Activated CD4-positive, alpha-beta T cell treated with anti-CD3 and anti-CD28 coated beads, Interleukin-2, amount 10 ng/mL, durations not matched to agents 7 days and 5 days (primary cell): ENCODE measurements around the gene SDC3. TPM values are rescaled to one million over a fixed set of nuclear protein-coding genes. Genes with fewer than 3 reads are reported as not detected.

Experiments used
- CTCF ChIA-PET: fragments of 350-600 bp; sonication (Branson Sonifier 250); formaldehyde crosslinking; loops from one replicate; lab custom pipeline; 2021; ENCODE audit warnings: antibody characterized with exemption; lab: Charles Lee
- POLR2A ChIA-PET: fragments of 350-600 bp; sonication (Branson Sonifier 250); formaldehyde crosslinking; loops from one replicate; lab custom pipeline; 2021; ENCODE audit warnings: antibody characterized with exemption; lab: Charles Lee
- DNase-seq: peaks from one replicate; pipeline ENCODE4 v3.0.0-alpha.2; 2020
- H3K27ac Mint-ChIP-seq: one replicate; pipeline ENCODE4 v1.8.0; 2021; ENCODE audit warnings: mild to moderate bottlenecking, moderate library complexity, mixed read lengths
- H3K27me3 Mint-ChIP-seq: one replicate; pipeline ENCODE4 v1.8.0; 2021; ENCODE audit warnings: mixed read lengths
- H3K36me3 Mint-ChIP-seq: one replicate; pipeline ENCODE4 v1.8.0; 2021; ENCODE audit warnings: low read depth, mixed read lengths
- H3K4me1 Mint-ChIP-seq: one replicate; pipeline ENCODE4 v1.8.0; 2021; ENCODE audit warnings: mixed read lengths
- H3K4me3 Mint-ChIP-seq: one replicate; pipeline ENCODE4 v1.8.0; 2021; ENCODE audit warnings: mild to moderate bottlenecking, moderate library complexity, mixed read lengths
- H3K9me3 Mint-ChIP-seq: one replicate; pipeline ENCODE4 v1.8.0; 2021; ENCODE audit warnings: mixed read lengths
- total RNA-seq, 2 experiments: library from RNA; stranded (reverse); gene quantifications; one replicate each; pipeline ENCODE4 v1.2.3, GENCODE V29; 2021

Gene SDC3
- total RNA-seq, 2 experiments from 2014 or later = 0.10 to 0.12 TPM

DNA sequence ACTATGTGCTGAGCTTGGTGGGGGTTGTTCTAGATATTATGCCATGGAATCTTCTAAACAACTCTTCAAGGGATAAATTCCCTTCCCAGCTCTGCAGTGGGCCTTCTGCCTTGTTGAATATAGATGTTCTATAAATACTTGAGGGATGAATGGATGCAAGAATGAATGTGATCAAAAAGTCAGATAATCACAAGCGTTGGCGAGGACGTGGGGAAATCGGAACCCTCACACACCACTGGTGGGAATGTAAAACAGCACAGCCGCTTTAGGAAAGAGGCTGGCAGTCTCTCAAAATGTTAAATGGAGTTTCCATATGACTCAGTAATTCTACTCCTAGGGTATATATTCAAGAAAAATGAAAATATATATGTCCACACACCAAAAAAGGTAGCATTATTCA is 19.0 kb downstream of the SDC3 start:
- CTCF ChIA-PET = no interaction called here

DNA sequence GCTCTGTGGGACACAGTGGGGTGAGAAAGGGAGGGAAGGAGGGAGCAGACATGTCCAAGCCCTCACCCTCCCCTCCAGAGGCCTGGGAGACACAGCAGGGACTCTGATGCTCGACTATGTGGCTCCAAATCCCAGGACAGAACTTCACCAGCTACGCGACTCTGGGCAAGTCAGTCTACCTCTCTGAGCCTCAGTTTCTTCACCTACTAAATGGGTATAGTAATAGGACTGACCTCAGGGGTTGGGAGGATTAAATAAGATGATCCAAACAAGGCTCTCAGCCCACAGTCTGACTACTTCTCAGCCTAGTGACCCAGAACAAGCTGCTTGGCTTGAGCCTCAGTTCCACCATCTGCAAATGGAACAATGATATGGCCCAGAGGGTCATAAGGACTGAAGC is 19.6 kb downstream of the SDC3 start:
- no peak overlapping the region for H3K4me3 Mint-ChIP-seq
- H3K36me3 Mint-ChIP-seq = no peaks in the 10 kb centered on the region
- H3K4me1 Mint-ChIP-seq = no peaks in the 10 kb centered on the region
- no peak overlapping the region for H3K27ac Mint-ChIP-seq
- peaks cover 4% of the 10 kb centered on the region for H3K27me3 Mint-ChIP-seq
- POLR2A ChIA-PET = no interaction called here
- H3K9me3 Mint-ChIP-seq = no peaks in the 10 kb centered on the region
- DNase-seq = no peak
- CTCF ChIA-PET = no interaction called here

More for the DNA sequence above, 19.0 kb downstream of the SDC3 start:
- H3K36me3 Mint-ChIP-seq = no peaks in the 10 kb centered on the region
- H3K27ac Mint-ChIP-seq = no peak overlapping the region
- H3K4me3 Mint-ChIP-seq = no peak overlapping the region
- POLR2A ChIA-PET = no interaction called here
- no peaks in the 10 kb centered on the region for H3K9me3 Mint-ChIP-seq
- peaks cover 4% of the 10 kb centered on the region for H3K27me3 Mint-ChIP-seq
- no peaks in the 10 kb centered on the region for H3K4me1 Mint-ChIP-seq
- DNase-seq = no peak

DNA sequence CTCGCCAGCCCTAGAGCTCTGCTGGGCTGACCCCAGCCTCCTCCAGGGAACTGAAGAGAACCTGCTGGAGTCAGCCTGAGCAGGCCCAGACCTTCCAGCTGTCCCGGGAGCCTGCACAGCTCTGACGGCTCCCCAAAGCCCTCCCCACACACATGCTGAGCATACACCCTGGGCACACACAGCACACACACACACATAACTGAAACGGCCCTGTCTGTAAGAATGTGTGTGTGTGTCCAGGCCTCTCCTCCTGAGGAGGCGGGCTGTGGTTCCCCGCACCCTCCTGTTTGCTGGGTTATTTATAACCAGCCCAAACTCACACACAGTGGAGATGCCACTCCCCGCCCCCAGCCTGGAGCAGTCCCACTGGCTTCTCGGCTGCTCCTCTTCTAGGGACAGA is 20.2 kb downstream of the SDC3 start:
- DNase-seq = no peak
- Mint-ChIP-seq H3K36me3 (no peaks in the 10 kb centered on the region), H3K4me1 (no peaks in the 10 kb centered on the region), H3K27me3 (peaks cover 4% of the 10 kb centered on the region), H3K4me3 (no peak overlapping the region), H3K27ac (no peak overlapping the region), H3K9me3 (no peaks in the 10 kb centered on the region)
- ChIA-PET POLR2A (no interaction called here), CTCF (interaction anchor here (0.7 kb wide), 1 partner anchor 142 kb away, joined by 3 read pairs; no protein-coding TSS in a partner anchor)

DNA sequence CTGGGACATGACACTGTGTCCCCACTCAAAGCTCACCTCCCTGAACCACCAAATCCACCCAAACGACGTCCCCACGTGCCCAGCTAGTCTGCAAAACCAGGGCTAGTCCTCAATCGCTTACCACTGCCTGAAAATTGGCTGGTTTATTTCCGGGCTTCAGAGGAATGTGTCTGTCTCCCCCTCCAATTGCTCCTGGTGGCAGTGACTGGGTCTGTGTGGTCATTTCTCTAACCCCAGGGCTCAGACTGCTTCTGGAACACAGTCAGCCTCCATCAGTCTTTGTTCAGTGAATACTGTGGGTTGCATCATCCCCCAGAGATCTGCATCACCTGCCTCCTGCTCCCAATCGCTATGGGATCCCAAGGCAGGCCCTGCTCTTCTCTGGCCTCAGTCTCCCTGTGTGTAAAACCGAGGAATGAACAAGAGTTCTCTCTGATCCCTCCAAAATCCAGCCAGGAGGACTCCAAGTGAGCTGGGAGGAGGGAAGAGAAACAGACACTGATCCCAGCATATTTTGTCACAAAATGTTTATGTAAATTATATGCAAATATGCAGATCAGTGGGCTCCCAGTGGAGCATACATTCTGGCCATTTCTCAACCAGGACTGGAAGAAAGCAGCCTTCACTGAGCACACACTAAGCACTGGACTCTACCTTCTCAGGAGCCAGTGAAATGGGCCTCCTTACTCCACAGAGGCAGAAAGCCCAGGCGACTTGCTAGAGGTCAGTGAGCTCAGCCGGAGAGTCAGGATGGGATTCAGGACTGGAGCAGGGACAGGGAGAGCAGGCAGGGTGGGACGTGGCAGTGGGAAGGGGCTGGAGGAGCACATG is 20.9 kb downstream of the SDC3 start:
- ChIA-PET CTCF (interaction anchor here (0.7 kb wide), 1 partner anchor 143 kb away, joined by 3 read pairs; no protein-coding TSS in a partner anchor), POLR2A (no interaction called here)
- H3K27ac Mint-ChIP-seq = no peak overlapping the region
- H3K4me1 Mint-ChIP-seq = no peaks in the 10 kb centered on the region
- no peaks in the 10 kb centered on the region for H3K36me3 Mint-ChIP-seq
- H3K27me3 Mint-ChIP-seq = peaks cover 6% of the 10 kb centered on the region
- H3K9me3 Mint-ChIP-seq = no peaks in the 10 kb centered on the region
- no peak for DNase-seq
- no peak overlapping the region for H3K4me3 Mint-ChIP-seq

DNA sequence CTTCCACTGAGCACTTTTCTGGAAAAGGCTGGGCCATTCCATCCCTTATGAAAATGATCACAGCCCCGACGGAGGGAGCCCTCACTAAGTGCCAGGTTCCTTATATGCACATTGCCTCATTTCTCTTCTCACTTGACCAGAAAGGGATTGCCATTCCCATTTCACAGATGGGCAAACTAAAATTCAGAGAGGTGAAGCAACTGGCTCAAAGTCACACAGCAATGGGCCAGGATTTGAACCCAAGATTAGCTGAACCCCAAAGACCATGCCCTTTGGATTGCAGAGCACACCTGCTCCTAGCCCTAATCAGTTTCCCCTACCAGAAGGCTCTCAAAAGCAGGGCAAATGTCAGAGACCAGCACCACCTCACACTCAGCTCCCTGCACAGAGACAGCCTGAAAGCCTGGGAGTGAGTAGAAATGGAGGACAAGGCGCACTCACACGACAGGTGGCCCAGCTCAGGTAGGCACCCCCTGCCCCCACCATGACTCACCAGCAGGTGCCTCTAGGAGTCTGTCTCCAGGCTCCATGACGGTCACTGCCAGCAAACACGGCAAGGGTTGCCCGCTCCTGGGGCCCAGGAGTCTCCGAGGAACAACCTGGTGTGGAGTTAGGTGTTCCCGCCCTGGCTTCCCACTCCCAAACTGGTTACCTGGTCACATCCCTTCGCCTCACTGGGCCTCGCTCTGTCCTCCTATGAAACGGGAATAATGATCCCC is 21.7 kb downstream of the SDC3 start:
- H3K27ac Mint-ChIP-seq = no peak overlapping the region
- peaks cover 10% of the 10 kb centered on the region for H3K27me3 Mint-ChIP-seq
- POLR2A ChIA-PET = no interaction called here
- H3K4me3 Mint-ChIP-seq = no peak overlapping the region
- no peaks in the 10 kb centered on the region for H3K36me3 Mint-ChIP-seq
- H3K4me1 Mint-ChIP-seq = no peaks in the 10 kb centered on the region
- no peaks in the 10 kb centered on the region for H3K9me3 Mint-ChIP-seq
- no peak for DNase-seq
- CTCF ChIA-PET = no interaction called here

DNA sequence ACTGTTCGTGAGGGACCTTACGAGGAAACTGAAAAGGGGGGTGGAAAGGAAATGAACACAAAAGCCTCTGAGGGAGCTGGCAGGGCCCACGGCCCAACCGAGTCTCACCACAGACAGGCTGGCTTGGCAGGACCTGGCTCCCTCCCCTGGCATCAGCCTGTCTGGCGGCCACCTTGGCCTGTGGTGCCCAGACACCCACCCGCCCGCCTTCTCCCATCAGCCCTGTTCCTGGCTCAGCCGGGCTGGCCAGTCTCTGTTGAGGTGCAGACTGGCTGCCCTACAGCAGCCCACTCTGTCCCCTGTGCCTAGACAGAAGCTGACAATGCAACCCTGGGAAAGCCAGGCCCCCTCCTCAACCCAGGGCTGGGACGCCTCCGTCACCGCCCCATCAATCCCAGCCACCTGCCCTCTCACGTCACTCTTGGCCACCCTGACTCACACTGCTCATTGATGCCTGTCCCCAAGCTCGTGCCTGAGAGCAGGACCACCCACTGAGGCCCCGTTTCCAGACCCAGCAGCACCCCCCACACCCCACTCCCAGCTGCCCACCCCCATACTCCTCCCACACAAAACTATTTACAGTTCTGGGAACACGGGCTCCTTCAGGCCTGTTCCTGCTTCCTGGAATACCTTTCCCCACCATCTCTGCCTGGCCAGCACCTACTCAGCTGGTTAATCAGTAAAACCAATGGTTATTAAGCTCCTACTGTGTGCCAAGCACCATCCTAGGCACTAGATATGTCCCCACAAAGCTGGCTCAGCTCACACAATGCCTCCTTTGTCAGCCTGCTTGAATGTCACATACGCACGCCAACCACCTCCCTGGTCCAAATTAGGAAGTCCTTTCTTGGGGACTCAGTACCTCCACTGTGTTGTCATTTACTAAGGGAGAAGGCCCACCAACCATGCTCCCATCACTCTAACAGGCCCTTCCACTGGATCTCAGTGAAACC is 22.7 kb downstream of the SDC3 start:
- H3K27me3 Mint-ChIP-seq = peaks cover 18% of the 10 kb centered on the region
- H3K36me3 Mint-ChIP-seq = no peaks in the 10 kb centered on the region
- no peak overlapping the region for H3K4me3 Mint-ChIP-seq
- POLR2A ChIA-PET = no interaction called here
- no peaks in the 10 kb centered on the region for H3K4me1 Mint-ChIP-seq
- H3K27ac Mint-ChIP-seq = no peak overlapping the region
- DNase-seq = no peak
- H3K9me3 Mint-ChIP-seq = no peaks in the 10 kb centered on the region
- CTCF ChIA-PET = no interaction called here

DNA sequence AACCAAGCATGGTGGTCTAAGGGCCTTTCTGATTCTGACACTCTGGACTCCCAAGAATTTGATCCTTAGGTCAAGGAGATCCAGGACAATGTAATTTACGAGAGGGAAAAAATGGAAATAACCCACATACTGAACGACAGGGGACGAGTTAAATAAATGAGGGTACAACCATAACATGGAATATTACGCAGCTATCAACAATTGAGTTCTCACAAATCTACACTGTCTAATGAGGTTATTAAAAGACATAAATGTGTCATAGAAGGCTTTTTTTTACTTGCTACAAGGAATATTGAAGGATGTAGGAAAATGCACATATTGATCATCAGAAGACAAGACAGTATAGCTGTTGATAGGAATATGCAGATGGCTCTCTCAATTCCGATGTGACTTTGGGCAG is 23.8 kb downstream of the SDC3 start:
- H3K36me3 Mint-ChIP-seq = no peaks in the 10 kb centered on the region
- no peaks in the 10 kb centered on the region for H3K4me1 Mint-ChIP-seq
- ChIA-PET CTCF (no interaction called here), POLR2A (no interaction called here)
- H3K27ac Mint-ChIP-seq = no peak overlapping the region
- no peak for DNase-seq
- H3K9me3 Mint-ChIP-seq = no peaks in the 10 kb centered on the region
- H3K4me3 Mint-ChIP-seq = no peak overlapping the region
- peaks cover 18% of the 10 kb centered on the region for H3K27me3 Mint-ChIP-seq

DNA sequence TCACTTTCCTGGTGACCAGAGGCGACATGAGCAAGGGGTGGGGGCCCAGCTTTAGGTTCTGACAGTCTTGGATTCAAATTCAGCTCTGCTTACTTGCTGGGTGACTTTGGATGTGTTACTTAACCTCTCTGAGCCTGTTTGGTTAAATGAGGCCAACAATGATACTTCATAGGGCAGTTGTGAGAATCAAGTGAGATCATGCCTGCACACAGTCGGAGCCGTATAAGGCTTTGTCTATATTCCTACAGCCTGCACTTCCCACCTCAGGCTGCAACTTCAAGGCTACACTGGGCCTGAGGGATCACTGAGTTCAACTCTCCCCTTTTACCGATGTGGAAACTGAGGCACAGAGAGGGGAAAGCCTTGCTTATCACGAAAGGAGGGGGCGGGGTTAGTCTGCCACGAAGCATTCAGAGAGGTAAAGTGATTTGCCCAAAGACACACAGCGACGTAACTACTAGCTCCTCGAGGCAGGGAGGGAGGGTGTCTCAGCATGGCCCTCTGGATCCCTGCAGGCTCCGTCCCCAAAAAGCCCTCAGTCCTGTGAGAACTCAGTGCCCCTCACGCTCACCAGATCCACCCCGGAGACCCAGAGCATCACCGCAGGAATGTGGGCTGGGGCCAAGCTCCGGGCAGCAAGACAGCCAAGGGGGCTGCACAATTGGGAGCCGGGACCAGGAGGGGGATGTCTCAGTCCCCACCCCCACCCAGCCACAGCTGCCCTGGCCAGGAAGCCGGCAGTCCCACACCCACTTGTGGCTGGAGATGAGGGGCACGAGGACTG is 25.0 kb downstream of the SDC3 start:
- DNase-seq = no peak
- Mint-ChIP-seq H3K36me3 (no peaks in the 10 kb centered on the region), H3K4me1 (no peaks in the 10 kb centered on the region), H3K27ac (no peak overlapping the region), H3K9me3 (no peaks in the 10 kb centered on the region), H3K27me3 (peaks cover 18% of the 10 kb centered on the region), H3K4me3 (no peak overlapping the region)
- ChIA-PET CTCF (interaction anchor here (0.8 to 1.3 kb wide), 2 partner anchors 9 to 21 kb away, joined by 3 to 4 read pairs; no protein-coding TSS in a partner anchor), POLR2A (no interaction called here)

DNA sequence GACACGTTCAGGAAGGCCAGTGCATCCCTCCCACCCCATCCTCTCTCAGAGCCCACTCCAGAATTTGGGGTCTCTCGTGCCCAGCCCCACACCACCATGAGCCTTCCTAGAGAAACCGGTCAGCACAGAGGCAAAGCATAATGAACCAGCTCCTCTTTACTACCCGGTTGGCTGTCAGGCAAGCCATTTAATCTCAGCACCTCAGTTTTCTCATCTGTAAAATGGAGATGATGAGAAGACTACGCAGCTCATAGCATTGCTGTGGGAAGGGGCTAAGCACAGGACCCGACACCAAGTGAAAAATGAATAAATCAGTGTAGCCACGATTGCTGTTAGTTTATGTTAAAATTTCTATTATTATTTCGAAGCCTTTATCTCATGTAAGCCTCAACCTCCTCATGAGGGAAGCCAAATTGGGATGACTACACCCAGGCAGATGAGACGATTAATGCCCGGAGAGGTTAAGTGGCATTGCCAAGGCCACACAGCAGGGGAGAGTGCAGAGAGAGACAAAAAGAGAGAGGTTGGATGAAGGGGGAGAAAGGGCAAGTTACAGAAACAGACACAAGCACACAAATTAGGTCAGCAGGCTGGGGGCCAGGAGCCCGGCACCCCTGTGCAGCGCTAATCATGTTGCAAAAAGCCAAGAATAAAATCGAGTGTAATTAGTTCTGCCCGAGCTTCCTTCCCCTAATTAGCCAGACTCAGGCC is 25.7 kb downstream of the SDC3 start:
- Mint-ChIP-seq H3K27me3 (peaks cover 20% of the 10 kb centered on the region), H3K4me3 (no peak overlapping the region), H3K27ac (no peak overlapping the region), H3K4me1 (no peaks in the 10 kb centered on the region), H3K36me3 (no peaks in the 10 kb centered on the region), H3K9me3 (no peaks in the 10 kb centered on the region)
- POLR2A ChIA-PET = no interaction called here
- CTCF ChIA-PET = interaction anchor here (0.8 to 1.3 kb wide), 2 partner anchors 14 to 22 kb away, joined by 3 to 4 read pairs; no protein-coding TSS in a partner anchor
- no peak for DNase-seq

DNA sequence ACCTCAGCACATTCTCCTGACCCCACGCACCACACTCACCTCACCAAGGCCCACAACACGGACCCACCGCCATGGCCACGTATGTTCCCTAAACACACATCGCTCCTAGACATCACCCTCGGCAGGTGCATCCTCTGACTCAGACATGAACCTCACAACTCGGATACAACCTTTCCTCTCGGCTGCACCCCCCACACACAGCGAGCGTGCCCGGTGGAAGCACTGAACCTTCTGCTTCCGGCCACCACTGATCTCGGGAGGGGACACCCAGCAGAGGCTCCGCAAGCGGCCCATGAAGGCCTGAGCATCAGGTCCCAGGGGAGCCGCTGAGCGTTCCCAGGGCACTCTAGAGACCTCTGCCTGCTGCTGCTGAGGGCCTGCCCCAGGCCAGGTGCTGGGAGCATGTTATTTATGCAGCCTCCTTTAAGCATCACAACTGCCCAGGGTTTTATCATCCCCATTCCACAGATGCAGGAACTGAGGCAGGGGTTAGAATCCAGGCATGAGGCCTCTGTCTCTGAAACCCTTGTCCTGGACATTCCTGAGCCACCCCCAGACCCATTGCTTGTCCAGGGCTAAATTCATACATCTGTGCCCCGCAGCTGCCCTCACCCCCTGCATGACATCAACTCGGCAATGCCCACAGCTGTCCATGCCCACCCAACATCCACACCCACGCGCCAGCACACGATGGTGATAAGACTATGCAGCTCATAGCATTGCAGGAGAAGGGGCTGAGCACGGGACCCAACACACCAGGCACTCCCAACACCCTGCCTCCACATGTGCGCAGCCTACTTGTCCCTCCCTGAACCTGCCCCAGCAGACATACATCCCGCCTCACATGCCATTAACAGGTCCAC is 27.0 kb downstream of the SDC3 start:
- no peak for DNase-seq
- H3K9me3 Mint-ChIP-seq = no peaks in the 10 kb centered on the region
- ChIA-PET POLR2A (no interaction called here), CTCF (no interaction called here)
- no peaks in the 10 kb centered on the region for H3K4me1 Mint-ChIP-seq
- H3K27me3 Mint-ChIP-seq = peaks cover 24% of the 10 kb centered on the region
- no peak overlapping the region for H3K27ac Mint-ChIP-seq
- no peak overlapping the region for H3K4me3 Mint-ChIP-seq
- no peaks in the 10 kb centered on the region for H3K36me3 Mint-ChIP-seq
